Activated T-cell treated with anti-CD3 and anti-CD28 coated beads, Interleukin-2, amount 50 U/mL, for 4 hours (primary cell): Measurements from ENCODE around the gene FOLR1. TPM values are rescaled to one million over a fixed set of nuclear protein-coding genes. Genes with fewer than 3 reads are reported as not detected.
"Not testable (repeated sequence)": the region's sequence is repeated elsewhere in the genome, so short reads cannot be mapped to it uniquely, and the experiment has no call there.

Source experiments
- ATAC-seq, 2 donors: fragments of 200-7000 bp; cut with Tn5 transposase; one replicate each; pipeline ENCODE4 v1.10.0; 2021
- DNase-seq: peaks from one replicate; pipeline ENCODE4 v3.0.0-alpha.2; 2020
- H3K27me3 Mint-ChIP-seq: one replicate; pipeline ENCODE4 v1.8.0; 2021; ENCODE audit warnings: low read depth, mixed read lengths
- H3K36me3 Mint-ChIP-seq: one replicate; pipeline ENCODE4 v1.8.0; 2022; ENCODE audit warnings: mixed read lengths; ENCODE audit not compliant: insufficient read depth
- H3K4me1 Mint-ChIP-seq: one replicate; pipeline ENCODE4 v1.8.0; 2021; ENCODE audit warnings: low read depth, mixed read lengths
- H3K4me3 Mint-ChIP-seq: one replicate; pipeline ENCODE4 v1.8.0; 2021; ENCODE audit warnings: mild to moderate bottlenecking, moderate library complexity, mixed read lengths
- H3K9me3 Mint-ChIP-seq: one replicate; pipeline ENCODE4 v1.8.0; 2021; ENCODE audit warnings: mixed read lengths
- total RNA-seq, 3 donors: library from RNA; stranded (reverse); gene quantifications; one replicate each; pipeline ENCODE4 v1.2.1, GENCODE V29; 2021

FOLR1 gene
- total RNA-seq, 3 donors from 2014 or later: 0.20 to 0.24 TPM; not detected in 1

DNA sequence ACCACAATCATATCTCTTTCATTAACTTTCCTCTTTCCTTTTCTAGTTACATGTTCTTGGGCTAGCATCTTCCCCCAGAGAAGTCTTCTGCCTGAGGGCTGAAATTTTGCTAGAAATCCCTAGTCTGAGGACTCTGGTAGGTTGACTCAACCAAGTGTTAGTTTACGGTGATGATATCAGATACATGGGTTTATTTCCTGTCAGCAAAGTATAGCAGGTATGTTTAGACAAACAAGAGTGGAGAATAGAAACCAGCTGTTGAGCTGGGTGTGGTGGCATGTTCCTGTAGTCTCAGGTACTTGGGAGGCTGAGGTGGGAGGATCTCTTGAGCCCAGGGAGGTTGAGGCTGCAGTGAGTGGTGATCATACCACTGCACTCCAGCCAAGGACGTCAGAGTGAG lies 11.2 kb downstream of the FOLR1 start:
- ATAC-seq (no peak), DNase-seq (no peak)
- H3K9me3 Mint-ChIP-seq: no peaks in the 10 kb centered on the region
- no peaks in the 10 kb centered on the region for H3K27me3 Mint-ChIP-seq
- H3K4me1 Mint-ChIP-seq: no peaks in the 10 kb centered on the region
- no peak overlapping the region for H3K4me3 Mint-ChIP-seq
- H3K36me3 Mint-ChIP-seq: no peaks in the 10 kb centered on the region

GRCh38 chr11:72204886-72205285 lies 12.9 kb downstream of the FOLR1 start:
- no peak for ATAC-seq
- Mint-ChIP-seq H3K4me1 (no peaks in the 10 kb centered on the region), H3K36me3 (peaks cover 6% of the 10 kb centered on the region), H3K27me3 (peaks cover under 1% of the 10 kb centered on the region), H3K4me3 (no peak overlapping the region), H3K9me3 (peaks cover 12% of the 10 kb centered on the region)
- DNase-seq: no peak

DNA sequence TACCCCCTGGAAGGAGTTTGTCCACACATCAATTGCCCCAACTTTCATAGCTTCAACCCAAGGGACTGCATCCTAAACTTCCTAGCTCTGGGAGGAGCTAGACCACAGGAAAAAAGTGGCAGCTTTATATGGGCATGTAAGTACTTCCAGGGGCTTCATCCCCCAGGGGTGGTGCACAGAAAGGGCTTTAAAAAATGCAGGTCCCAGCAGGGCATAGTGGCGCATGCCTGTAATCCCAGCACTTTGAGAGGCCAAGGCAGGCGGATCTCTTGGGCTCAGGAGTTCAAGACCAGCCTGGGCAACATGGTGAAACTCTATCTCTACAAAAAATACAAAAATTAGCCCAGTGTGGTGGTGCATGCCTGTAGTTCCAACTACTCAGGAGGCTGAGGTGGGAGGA lies 14.9 kb downstream of the FOLR1 start:
- H3K9me3 Mint-ChIP-seq: peaks cover 18% of the 10 kb centered on the region
- not testable (repeated sequence) for H3K36me3 Mint-ChIP-seq, H3K4me3 Mint-ChIP-seq, H3K4me1 Mint-ChIP-seq, H3K27me3 Mint-ChIP-seq, ATAC-seq, DNase-seq

- H3K36me3 Mint-ChIP-seq: peaks cover 7% of the 10 kb centered on the region
- ATAC-seq: no peak
- H3K9me3 Mint-ChIP-seq: peaks cover 18% of the 10 kb centered on the region
Observed at GRCh38 chr11:72208281-72208680, 16.3 kb downstream of the FOLR1 start.

GRCh38 chr11:72209101-72209500 lies 17.2 kb downstream of the FOLR1 start:
- ATAC-seq: no peak
- H3K9me3 Mint-ChIP-seq: peaks cover 18% of the 10 kb centered on the region
- peaks cover 7% of the 10 kb centered on the region for H3K27me3 Mint-ChIP-seq
- no peak for DNase-seq
- H3K4me1 Mint-ChIP-seq: no peaks in the 10 kb centered on the region
- peaks cover 7% of the 10 kb centered on the region for H3K36me3 Mint-ChIP-seq
- H3K4me3 Mint-ChIP-seq: no peak overlapping the region

More at GRCh38 chr11:72208281-72208680, 16.3 kb downstream of the FOLR1 start:
- no peak for DNase-seq
- H3K4me1 Mint-ChIP-seq: no peaks in the 10 kb centered on the region
- H3K4me3 Mint-ChIP-seq: no peak overlapping the region
- H3K27me3 Mint-ChIP-seq: peaks cover 6% of the 10 kb centered on the region

DNA sequence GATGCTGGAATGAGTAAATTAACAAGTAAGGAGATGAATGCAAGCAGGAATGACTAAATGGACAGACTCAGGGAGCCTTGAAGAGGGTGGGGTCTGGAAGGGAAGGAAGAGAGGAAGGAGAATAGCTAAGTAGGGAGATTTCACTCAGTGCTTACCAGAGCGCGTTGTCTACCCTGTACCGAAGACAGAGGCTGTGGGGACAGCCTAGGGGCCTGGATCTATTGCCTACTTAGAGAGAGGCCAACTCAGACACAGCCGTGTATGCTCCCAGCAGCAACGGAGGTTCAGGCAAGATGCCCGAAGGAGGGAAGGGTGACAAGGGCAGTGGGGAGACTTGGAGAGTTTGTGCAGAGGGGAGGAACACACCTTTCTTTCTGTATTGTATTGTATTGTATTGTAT lies 24.7 kb downstream of the FOLR1 start, which contains the start of gene FOLR2:
TSS of gene FOLR2 (plus strand) at position 157 of the 400 bp plus-strand sequence. CDS start 1,791 bp downstream, outside the sequence.
- H3K9me3 Mint-ChIP-seq: no peaks in the 10 kb centered on the region
- H3K4me3 Mint-ChIP-seq: no peak within 1 kb of the TSS

DNA sequence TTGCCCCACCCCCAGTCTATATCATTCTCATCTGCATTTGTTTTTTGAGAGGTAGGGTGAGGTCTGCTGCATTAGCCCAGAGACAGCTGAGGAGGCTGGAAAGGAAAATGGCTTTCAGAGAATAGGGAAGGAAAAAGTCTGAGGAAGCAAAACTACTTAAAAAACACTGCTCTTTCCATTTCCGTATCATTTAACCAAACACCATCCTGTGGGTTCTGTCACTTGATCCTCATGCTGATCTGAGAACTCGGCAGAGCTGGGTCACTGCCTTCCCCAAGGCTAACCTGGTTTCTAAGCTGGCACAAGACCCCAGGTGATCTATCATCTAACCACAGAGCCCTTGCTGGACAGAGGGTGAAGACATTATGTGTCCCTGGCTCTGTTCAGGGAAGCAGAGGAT lies 25.9 kb downstream of the FOLR1 start:
- DNase-seq: no peak
- H3K4me3 Mint-ChIP-seq: no peak overlapping the region
- no peak for ATAC-seq
- no peaks in the 10 kb centered on the region for H3K36me3 Mint-ChIP-seq
- H3K4me1 Mint-ChIP-seq: peaks cover 13% of the 10 kb centered on the region
- no peaks in the 10 kb centered on the region for H3K9me3 Mint-ChIP-seq
- peaks cover 25% of the 10 kb centered on the region for H3K27me3 Mint-ChIP-seq

More for the DNA sequence above, 24.7 kb downstream of the FOLR1 start, which contains the start of gene FOLR2:
- no peak for ATAC-seq
- DNase-seq: no peak
- Mint-ChIP-seq H3K27me3 (peaks cover 29% of the 10 kb centered on the region), H3K36me3 (no peaks in the 10 kb centered on the region), H3K4me1 (peaks cover 4% of the 10 kb centered on the region)

DNA sequence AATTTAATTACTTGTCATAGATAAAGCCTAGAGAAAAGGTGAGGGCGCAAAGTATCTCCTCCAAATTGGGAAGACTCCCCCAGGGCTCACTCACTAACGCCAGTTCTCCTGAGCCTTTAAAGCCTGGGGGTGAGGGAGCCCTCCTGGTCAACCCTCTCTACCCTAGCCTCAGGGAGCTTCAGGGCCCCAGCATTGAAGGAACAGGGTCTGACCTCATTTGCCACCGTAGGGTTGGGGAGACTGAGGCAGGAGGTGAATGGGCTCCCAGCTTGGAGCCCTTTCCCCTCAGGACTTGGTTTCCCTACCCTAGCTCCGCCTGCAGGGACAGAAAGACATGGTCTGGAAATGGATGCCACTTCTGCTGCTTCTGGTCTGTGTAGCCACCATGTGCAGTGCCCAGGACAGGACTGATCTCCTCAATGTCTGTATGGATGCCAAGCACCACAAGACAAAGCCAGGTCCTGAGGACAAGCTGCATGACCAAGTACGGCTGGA lies 26.4 kb downstream of the FOLR1 start:
- no peaks in the 10 kb centered on the region for H3K36me3 Mint-ChIP-seq
- H3K4me3 Mint-ChIP-seq: no peak overlapping the region
- H3K27me3 Mint-ChIP-seq: peaks cover 23% of the 10 kb centered on the region
- peaks cover 16% of the 10 kb centered on the region for H3K4me1 Mint-ChIP-seq
- ATAC-seq: no peak
- no peaks in the 10 kb centered on the region for H3K9me3 Mint-ChIP-seq
- DNase-seq: no peak

DNA sequence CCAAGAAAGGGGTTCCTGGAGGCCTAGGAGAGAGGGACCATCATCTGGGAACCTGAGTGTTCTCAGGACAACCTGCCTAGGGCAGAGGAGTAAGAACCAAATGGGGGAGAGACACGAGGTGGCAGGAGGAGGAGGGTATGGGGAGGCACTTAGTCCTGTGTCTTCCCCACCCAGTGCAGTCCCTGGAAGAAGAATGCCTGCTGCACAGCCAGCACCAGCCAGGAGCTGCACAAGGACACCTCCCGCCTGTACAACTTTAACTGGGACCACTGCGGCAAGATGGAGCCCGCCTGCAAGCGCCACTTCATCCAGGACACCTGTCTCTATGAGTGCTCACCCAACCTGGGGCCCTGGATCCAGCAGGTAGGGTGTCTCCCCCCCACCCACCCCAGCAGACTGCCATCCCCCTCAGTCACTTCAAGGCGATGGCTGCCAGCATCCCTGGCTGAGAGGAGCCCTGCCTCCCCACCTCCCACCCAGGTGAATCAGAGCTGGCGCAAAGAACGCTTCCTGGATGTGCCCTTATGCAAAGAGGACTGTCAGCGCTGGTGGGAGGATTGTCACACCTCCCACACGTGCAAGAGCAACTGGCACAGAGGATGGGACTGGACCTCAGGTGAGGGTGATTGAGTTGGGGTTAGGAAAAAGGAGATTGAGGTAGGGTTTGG lies 28.9 kb downstream of the FOLR1 start:
- Mint-ChIP-seq H3K27me3 (peaks cover 20% of the 10 kb centered on the region), H3K4me3 (no peak overlapping the region), H3K9me3 (no peaks in the 10 kb centered on the region), H3K4me1 (peaks cover 23% of the 10 kb centered on the region), H3K36me3 (no peaks in the 10 kb centered on the region)
- DNase-seq (no peak), ATAC-seq (no peak)

GRCh38 chr11:72221386-72222075 lies 29.6 kb downstream of the FOLR1 start:
- H3K4me3 Mint-ChIP-seq: no peak overlapping the region
- H3K27me3 Mint-ChIP-seq: peaks cover 16% of the 10 kb centered on the region
- DNase-seq: no peak
- no peak for ATAC-seq
- H3K9me3 Mint-ChIP-seq: no peaks in the 10 kb centered on the region
- H3K36me3 Mint-ChIP-seq: no peaks in the 10 kb centered on the region
- peaks cover 29% of the 10 kb centered on the region for H3K4me1 Mint-ChIP-seq

DNA sequence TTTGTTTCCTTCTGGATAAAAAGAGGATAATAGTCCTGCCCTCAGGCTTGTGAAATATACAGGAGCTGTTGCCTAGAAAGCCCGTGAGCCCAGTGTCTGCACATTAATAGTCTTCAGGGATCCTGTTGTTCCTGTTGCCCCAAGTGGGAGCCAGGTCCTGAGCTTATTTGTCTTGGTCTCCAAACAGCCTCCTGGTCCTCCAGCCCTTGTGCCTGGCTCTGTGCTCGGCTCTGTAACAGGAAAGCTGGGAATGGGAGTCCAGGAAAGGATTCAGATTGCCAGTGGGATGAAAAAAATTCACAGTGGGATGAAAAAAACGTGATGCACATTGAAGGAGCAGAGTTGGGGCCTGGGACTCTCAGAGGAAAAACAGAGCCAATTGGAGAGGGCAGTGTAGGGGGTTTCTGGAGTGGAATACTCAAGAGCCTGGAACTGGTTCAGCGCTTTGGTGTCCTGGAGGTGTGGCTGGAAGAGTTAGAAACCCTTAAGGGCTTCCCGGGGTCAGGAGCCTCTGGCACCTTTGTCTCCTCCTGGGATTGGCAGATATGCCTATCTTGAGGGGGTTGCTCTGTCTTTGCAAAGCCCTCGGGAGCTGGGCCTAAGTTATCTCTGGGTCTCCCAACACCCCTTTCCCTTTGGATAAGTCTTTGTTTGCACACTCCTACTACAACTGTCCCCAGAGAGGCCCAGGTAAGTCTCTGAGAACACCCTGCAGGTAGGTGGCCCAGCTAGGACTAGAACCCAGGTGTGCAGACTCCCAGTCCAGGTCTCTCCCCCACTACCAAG lies 30.4 kb downstream of the FOLR1 start:
- Mint-ChIP-seq H3K4me3 (peak overlapping the region; percentile 86), H3K36me3 (no peaks in the 10 kb centered on the region), H3K27me3 (peaks cover 9% of the 10 kb centered on the region), H3K4me1 (peaks cover 29% of the 10 kb centered on the region), H3K9me3 (no peaks in the 10 kb centered on the region)
- DNase-seq (no peak), ATAC-seq (no peak)

DNA sequence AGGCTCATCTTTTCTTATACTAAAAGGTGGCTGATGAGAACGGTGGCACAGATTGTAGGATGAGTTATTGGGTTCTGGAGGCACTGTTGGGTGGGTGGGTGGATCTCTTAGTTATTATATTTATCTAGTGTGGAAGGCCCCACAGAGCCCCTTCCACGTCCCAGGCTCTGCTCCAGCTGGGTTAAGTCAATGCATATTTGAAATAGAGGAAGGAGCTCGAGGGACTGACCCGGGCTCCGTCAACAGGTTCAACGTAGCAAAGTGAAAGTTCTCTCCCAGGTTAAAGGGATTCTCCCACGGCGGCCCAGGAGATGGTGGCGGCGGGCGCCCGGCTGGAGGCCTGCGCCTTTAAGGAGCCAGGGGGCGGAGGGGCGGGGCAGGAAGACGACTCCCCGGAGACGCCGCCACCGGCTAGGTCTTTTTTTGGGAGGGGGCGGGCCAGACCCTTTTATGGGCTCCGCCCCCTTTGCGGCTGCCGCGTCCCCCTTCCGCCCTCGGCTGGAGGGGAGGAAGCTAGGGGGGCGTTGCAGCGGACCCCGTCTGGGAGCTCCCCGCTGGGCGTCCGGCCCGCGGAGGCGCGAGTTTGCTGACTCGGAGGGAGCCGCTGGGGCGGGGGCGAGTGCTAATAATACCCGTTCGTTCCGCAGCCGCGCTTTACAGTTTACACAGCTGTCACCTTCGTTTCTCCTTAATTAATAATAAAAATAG lies 31.1 kb downstream of the FOLR1 start:
- Mint-ChIP-seq H3K4me1 (peaks cover 27% of the 10 kb centered on the region), H3K9me3 (no peaks in the 10 kb centered on the region), H3K27me3 (peaks cover 5% of the 10 kb centered on the region), H3K36me3 (no peaks in the 10 kb centered on the region), H3K4me3 (peak overlapping the region; percentile 86)
- peak; percentile 76 to 78 for ATAC-seq
- DNase-seq: peak; percentile 91

DNA sequence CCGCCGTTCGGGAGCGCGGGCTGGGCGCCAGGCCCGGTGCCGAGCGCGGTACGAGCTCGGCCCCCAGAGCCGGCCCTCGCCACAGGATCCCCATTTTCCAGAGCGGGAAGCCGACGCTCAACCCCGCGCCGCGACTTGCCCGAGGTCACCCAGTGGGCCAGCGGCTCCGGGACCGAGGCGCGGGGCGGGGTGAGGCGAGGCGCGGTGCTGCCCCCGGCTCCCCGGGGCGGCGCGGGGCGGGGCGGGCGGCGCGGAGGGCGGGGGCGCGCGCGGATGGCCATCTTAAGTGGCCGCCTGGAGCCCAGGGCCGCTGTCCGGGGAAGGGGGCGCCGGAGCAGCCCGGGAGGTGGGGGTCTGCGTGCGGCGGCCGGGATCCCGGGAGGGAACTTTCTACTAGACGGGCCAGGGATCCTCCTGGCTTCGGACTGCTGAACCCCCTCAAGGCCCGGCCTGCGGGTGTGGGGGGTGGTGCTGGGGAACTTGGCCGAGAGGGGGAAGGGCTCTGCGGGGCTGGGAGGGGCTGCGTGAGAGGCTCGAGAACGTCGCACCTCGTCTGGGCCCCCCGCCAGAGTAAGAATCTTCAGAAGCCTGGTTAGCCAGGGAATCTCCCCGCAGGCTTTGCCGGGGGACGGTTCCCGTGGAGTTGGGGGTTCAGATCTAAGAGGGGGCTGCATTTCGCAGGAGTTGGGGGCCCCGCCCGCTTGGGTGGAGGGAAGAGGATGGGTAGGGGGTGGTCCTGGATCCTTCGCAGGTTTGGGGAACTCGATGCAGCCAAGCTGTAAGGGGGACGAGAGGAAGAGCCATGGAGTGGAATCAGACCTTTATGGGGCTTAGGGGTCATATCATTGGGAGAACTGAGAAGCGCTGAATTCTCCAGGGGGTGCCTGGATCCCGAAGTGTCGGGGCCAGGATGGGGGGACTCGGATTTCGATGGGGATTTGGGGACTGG lies 31.9 kb downstream of the FOLR1 start:
- Mint-ChIP-seq H3K36me3 (no peaks in the 10 kb centered on the region), H3K9me3 (no peaks in the 10 kb centered on the region), H3K4me1 (peaks cover 27% of the 10 kb centered on the region), H3K27me3 (peaks cover under 1% of the 10 kb centered on the region), H3K4me3 (peak overlapping the region; percentile 95)
- peak; percentile 61 to 67 for ATAC-seq
- peak; percentile 33 for DNase-seq
